ENCODE results near the gene AGBL3.

AGBL3 gene

GRCh38 chr7:135147341-135147898 lies 161.1 kb downstream of the AGBL3 start:
- DNase-seq (ENCODE audit: low read depth in 2 of 2, low spot score in 1 of 2): no peak

GRCh38 chr7:135147899-135148721 lies 161.8 kb downstream of the AGBL3 start, which contains the start of gene TMEM140:
Gene TMEM140 (plus strand): TSS chr7:135148072. CDS start chr7:135164442, 16,370 bp downstream.
- peak in 1 of 2 donors; percentile 18 for DNase-seq (ENCODE audit: low read depth in 2 of 2, low spot score in 1 of 2)

- DNase-seq (ENCODE audit: low read depth in 2 of 2, low spot score in 1 of 2): no peak
Measured at GRCh38 chr7:135150072-135150782, 163.9 kb downstream of the AGBL3 start.

GRCh38 chr7:135151132-135151531 lies 164.8 kb downstream of the AGBL3 start:
- DNase-seq (ENCODE audit: low read depth in 2 of 2, low spot score in 1 of 2): no peak

- no peak for DNase-seq (ENCODE audit: low read depth in 2 of 2, low spot score in 1 of 2)
Measured at GRCh38 chr7:135151533-135151932, 165.2 kb downstream of the AGBL3 start.

- no peak for DNase-seq (ENCODE audit: low read depth in 2 of 2, low spot score in 1 of 2)
Measured at GRCh38 chr7:135152442-135152841, 166.1 kb downstream of the AGBL3 start.

- DNase-seq (ENCODE audit: low read depth in 2 of 2, low spot score in 1 of 2): no peak
Measured at GRCh38 chr7:135154734-135155133, 168.4 kb downstream of the AGBL3 start.

- DNase-seq (ENCODE audit: low read depth in 2 of 2, low spot score in 1 of 2): no peak
Measured at GRCh38 chr7:135156290-135156689, 170.0 kb downstream of the AGBL3 start.

- no peak for DNase-seq (ENCODE audit: low read depth in 2 of 2, low spot score in 1 of 2)
Measured at GRCh38 chr7:135158141-135158655, 171.9 kb downstream of the AGBL3 start.

- no peak for DNase-seq (ENCODE audit: low read depth in 2 of 2, low spot score in 1 of 2)
Measured at GRCh38 chr7:135158874-135159273, 172.6 kb downstream of the AGBL3 start.

- no peak for DNase-seq (ENCODE audit: low read depth in 2 of 2, low spot score in 1 of 2)
Measured at GRCh38 chr7:135159359-135160085, 173.2 kb downstream of the AGBL3 start.

GRCh38 chr7:135160098-135160857 lies 174.0 kb downstream of the AGBL3 start:
- no peak for DNase-seq (ENCODE audit: low read depth in 2 of 2, low spot score in 1 of 2)

GRCh38 chr7:135160858-135161653 lies 174.7 kb downstream of the AGBL3 start:
- DNase-seq (ENCODE audit: low read depth in 2 of 2, low spot score in 1 of 2): no peak

GRCh38 chr7:135161669-135162068 lies 175.4 kb downstream of the AGBL3 start:
- no peak for DNase-seq (ENCODE audit: low read depth in 2 of 2, low spot score in 1 of 2)

- DNase-seq (ENCODE audit: low read depth in 2 of 2, low spot score in 1 of 2): no peak
Measured at GRCh38 chr7:135162382-135163001, 176.2 kb downstream of the AGBL3 start.

- no peak for DNase-seq (ENCODE audit: low read depth in 2 of 2, low spot score in 1 of 2)
Measured at GRCh38 chr7:135164357-135165061, 178.2 kb downstream of the AGBL3 start.

GRCh38 chr7:135165862-135166261 lies 179.6 kb downstream of the AGBL3 start:
- DNase-seq (ENCODE audit: low read depth in 2 of 2, low spot score in 1 of 2): no peak

- DNase-seq (ENCODE audit: low read depth in 2 of 2, low spot score in 1 of 2): no peak
Measured at GRCh38 chr7:135166338-135166990, 180.2 kb downstream of the AGBL3 start.
